Large intestine (tissue), 3 donors: ENCODE results near the gene RHOBTB3. TPM values are rescaled to one million over a fixed set of nuclear protein-coding genes. Genes with fewer than 3 reads are reported as not detected.
"Not testable (repeated sequence)": the region's sequence is repeated elsewhere in the genome, so short reads cannot be mapped to it uniquely, and the experiment has no call there.

ENCODE experiments used
- DNase-seq, 2 donors: peaks; one replicate each; pipeline versions ENCODE4 v3.0.0 to v3.0.0-alpha.2; 2013
- H3K27ac ChIP-seq: one replicate; pipeline ENCODE4 v1.5.1; 2013; ENCODE audit warnings: low read length
- H3K27me3 ChIP-seq: 2 replicates; pipeline ENCODE4 v1.6.1; 2013; ENCODE audit warnings: low read length; ENCODE audit not compliant: control insufficient read depth, insufficient read depth
- H3K36me3 ChIP-seq: 2 replicates; pipeline ENCODE4 v1.6.1; 2013; ENCODE audit warnings: low read length; ENCODE audit not compliant: control insufficient read depth, insufficient read depth
- H3K4me1 ChIP-seq: one replicate; pipeline ENCODE4 v1.6.1; 2013; ENCODE audit warnings: low read length; ENCODE audit not compliant: control insufficient read depth, insufficient read depth
- H3K4me3 ChIP-seq: one replicate; pipeline ENCODE4 v1.5.1; 2013; ENCODE audit warnings: low read length
- H3K9me3 ChIP-seq: one replicate; pipeline ENCODE4 v1.6.1; 2013; ENCODE audit warnings: mild to moderate bottlenecking, low read depth, low read length, moderate library complexity; ENCODE audit not compliant: control insufficient read depth
- WGBS: methylation state at CpG from one replicate; pipeline ENCODE4 v1.1.5; 2013; ENCODE audit warnings: low lambda C conversion rate; ENCODE audit not compliant: insufficient coverage; 5-methylcytosine and 5-hydroxymethylcytosine counted together
- polyA plus RNA-seq: library from polyadenylated mRNA; unstranded; fragments of 120-200 nt; gene quantifications from one replicate; pipeline ENCODE4 v1.2.1, GENCODE V29; 2013

The RHOBTB3 gene
- polyA plus RNA-seq, 1 donor: 47.5 TPM

- Histone ChIP-seq H3K4me3 (no peak overlapping the region), H3K27ac (peak overlapping the region; percentile 46), H3K27me3 (no peaks in the 10 kb centered on the region), H3K36me3 (peaks cover 11% of the 10 kb centered on the region), H3K9me3 (peaks cover 6% of the 10 kb centered on the region), H3K4me1 (peaks cover 25% of the 10 kb centered on the region)
- 10% methylated on average over 2 of the region's 5 CpGs for WGBS
- peak in 1 of 2 donors; percentile 4 for DNase-seq
Measured at GRCh38 chr5:95810305-95811125, 79.4 kb downstream of the RHOBTB3 start.

GRCh38 chr5:95811126-95811423 lies 79.9 kb downstream of the RHOBTB3 start:
- WGBS: no CpG with 5 or more reads among the region's 6 CpGs
- DNase-seq: peak in 1 of 2 donors; percentile 42
- not testable (repeated sequence) for H3K27me3 ChIP-seq, H3K27ac ChIP-seq, H3K4me3 ChIP-seq, H3K9me3 ChIP-seq
- H3K36me3 ChIP-seq: peaks cover 15% of the 10 kb centered on the region
- H3K4me1 ChIP-seq: peaks cover 25% of the 10 kb centered on the region

- H3K4me1 ChIP-seq: peaks cover 25% of the 10 kb centered on the region
- H3K4me3 ChIP-seq: not testable (repeated sequence)
Measured at GRCh38 chr5:95811461-95812073, 80.4 kb downstream of the RHOBTB3 start.

GRCh38 chr5:95812074-95812471 lies 80.9 kb downstream of the RHOBTB3 start:
- Histone ChIP-seq H3K27ac (peak overlapping the region; percentile 4), H3K9me3 (no peaks in the 10 kb centered on the region), H3K4me1 (peaks cover 29% of the 10 kb centered on the region), H3K4me3 (no peak overlapping the region), H3K36me3 (peaks cover 18% of the 10 kb centered on the region), H3K27me3 (no peaks in the 10 kb centered on the region)
- DNase-seq: peak in 1 of 2 donors; percentile 3
- no CpG with 5 or more reads among the region's 6 CpGs for WGBS

More at GRCh38 chr5:95811461-95812073, 80.4 kb downstream of the RHOBTB3 start:
- DNase-seq: peak in 1 of 2 donors; percentile 1
- Histone ChIP-seq H3K27ac (peak overlapping the region; percentile 6), H3K36me3 (peaks cover 18% of the 10 kb centered on the region)
- H3K27me3 ChIP-seq, H3K9me3 ChIP-seq: not testable (repeated sequence)
- no CpG with 5 or more reads among the region's 13 CpGs for WGBS

- not testable (repeated sequence) for H3K4me3 ChIP-seq, H3K27me3 ChIP-seq, H3K9me3 ChIP-seq, H3K27ac ChIP-seq
- WGBS: no CpG with 5 or more reads among the region's 8 CpGs
- peak in 1 of 2 donors; percentile 40 for DNase-seq
- peaks cover 36% of the 10 kb centered on the region for H3K4me1 ChIP-seq
- peaks cover 18% of the 10 kb centered on the region for H3K36me3 ChIP-seq
Measured at GRCh38 chr5:95813035-95813434, 81.9 kb downstream of the RHOBTB3 start.

GRCh38 chr5:95815155-95815729 lies 84.1 kb downstream of the RHOBTB3 start:
- Histone ChIP-seq H3K9me3 (no peaks in the 10 kb centered on the region), H3K36me3 (peaks cover 18% of the 10 kb centered on the region), H3K27me3 (no peaks in the 10 kb centered on the region), H3K4me3 (no peak overlapping the region), H3K27ac (no peak overlapping the region), H3K4me1 (peaks cover 37% of the 10 kb centered on the region)
- WGBS: no CpG with 5 or more reads among the region's 4 CpGs
- DNase-seq: no peak

- DNase-seq: no peak
- Histone ChIP-seq H3K4me1 (peaks cover 34% of the 10 kb centered on the region), H3K36me3 (peaks cover 18% of the 10 kb centered on the region)
Measured at GRCh38 chr5:95816341-95816740, 85.2 kb downstream of the RHOBTB3 start.

GRCh38 chr5:95816776-95817175 lies 85.6 kb downstream of the RHOBTB3 start:
- no peaks in the 10 kb centered on the region for H3K9me3 ChIP-seq
- no peak overlapping the region for H3K4me3 ChIP-seq
- DNase-seq: peak in 1 of 2 donors; percentile 77
- H3K27ac ChIP-seq: no peak overlapping the region
- 100% methylated on average over 1 of the region's 4 CpGs for WGBS
- H3K36me3 ChIP-seq: peaks cover 18% of the 10 kb centered on the region
- no peaks in the 10 kb centered on the region for H3K27me3 ChIP-seq
- H3K4me1 ChIP-seq: peaks cover 30% of the 10 kb centered on the region

More at GRCh38 chr5:95816341-95816740, 85.2 kb downstream of the RHOBTB3 start:
- WGBS: no CpG with 5 or more reads among the region's 8 CpGs
- Histone ChIP-seq H3K27me3 (no peaks in the 10 kb centered on the region), H3K9me3 (no peaks in the 10 kb centered on the region), H3K27ac (no peak overlapping the region), H3K4me3 (no peak overlapping the region)

- DNase-seq: no peak
- H3K36me3 ChIP-seq: peaks cover 18% of the 10 kb centered on the region
- peaks cover 24% of the 10 kb centered on the region for H3K4me1 ChIP-seq
- H3K9me3 ChIP-seq: no peaks in the 10 kb centered on the region
- H3K27me3 ChIP-seq: no peaks in the 10 kb centered on the region
- no peak overlapping the region for H3K27ac ChIP-seq
- no peak overlapping the region for H3K4me3 ChIP-seq
- 50% methylated on average over 1 of the region's 12 CpGs for WGBS
Measured at GRCh38 chr5:95817430-95817829, 86.3 kb downstream of the RHOBTB3 start.

GRCh38 chr5:95818181-95819147 lies 87.3 kb downstream of the RHOBTB3 start:
- Histone ChIP-seq H3K9me3 (no peaks in the 10 kb centered on the region), H3K27ac (no peak overlapping the region), H3K4me3 (peak overlapping the region; percentile 5), H3K27me3 (no peaks in the 10 kb centered on the region), H3K4me1 (peaks cover 31% of the 10 kb centered on the region), H3K36me3 (peaks cover 18% of the 10 kb centered on the region)
- 86% methylated on average over 1 of the region's 14 CpGs for WGBS
- DNase-seq: no peak
